NB4 (cell line): ENCODE measurements around the gene ICE2.

Experiments
- MYC ChIP-seq: IDR thresholded peaks from 2 replicates; pipeline ENCODE4 v1.6.1; 2011; ENCODE audit warnings: low read depth, low read length
- POLR2A ChIP-seq: IDR thresholded peaks from 2 replicates; pipeline ENCODE4 v1.6.1; 2011; ENCODE audit warnings: mild to moderate bottlenecking; ENCODE audit not compliant: insufficient read length; ENCODE audit errors: extremely low read depth
- TF ChIP-seq, protein P1 (sequence below): IDR thresholded peaks from one replicate; pipeline ENCODE4 v1.5.1; 2012; ENCODE audit warnings: low read depth, low read length

DNA sequence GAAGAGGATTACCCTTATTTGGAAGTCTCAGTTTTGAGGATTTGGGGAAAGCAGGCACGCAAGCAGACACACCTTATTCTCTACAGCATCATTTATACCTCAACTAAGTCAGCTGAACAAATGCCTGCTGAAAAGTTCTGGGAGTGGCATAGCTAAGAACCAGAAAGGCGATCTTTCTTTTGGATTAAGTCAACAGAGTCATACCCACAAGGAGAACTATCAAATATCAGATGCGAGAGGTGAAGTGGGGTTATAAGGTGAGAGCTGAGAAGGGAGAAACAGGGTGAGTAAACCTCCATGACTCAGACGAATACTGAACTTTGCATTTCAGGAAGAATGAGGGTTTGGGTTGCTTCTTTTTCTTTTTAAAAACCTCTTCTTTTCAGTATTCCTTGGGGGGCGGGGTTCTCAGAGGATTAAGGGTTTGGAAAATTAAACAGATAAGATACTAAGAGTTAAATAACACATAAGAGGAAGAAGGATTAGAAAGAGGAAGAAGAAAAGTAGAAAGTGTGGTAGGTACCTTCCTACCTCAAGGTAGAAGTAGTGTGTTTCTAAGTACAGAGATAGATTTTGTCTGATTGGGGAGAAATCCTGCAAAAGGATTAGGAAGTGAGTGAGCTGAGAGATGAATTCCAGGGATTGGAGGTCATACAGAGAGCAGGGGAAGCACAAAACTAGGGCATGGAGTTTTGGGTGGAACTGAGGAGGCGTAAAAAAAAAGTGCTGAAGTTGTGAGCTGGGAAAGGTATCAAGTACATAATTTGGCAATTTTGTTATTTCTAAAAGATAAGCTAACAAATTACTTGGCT lies 41.3 kb upstream of the ICE2 start:
- TF ChIP-seq, protein P1, sequence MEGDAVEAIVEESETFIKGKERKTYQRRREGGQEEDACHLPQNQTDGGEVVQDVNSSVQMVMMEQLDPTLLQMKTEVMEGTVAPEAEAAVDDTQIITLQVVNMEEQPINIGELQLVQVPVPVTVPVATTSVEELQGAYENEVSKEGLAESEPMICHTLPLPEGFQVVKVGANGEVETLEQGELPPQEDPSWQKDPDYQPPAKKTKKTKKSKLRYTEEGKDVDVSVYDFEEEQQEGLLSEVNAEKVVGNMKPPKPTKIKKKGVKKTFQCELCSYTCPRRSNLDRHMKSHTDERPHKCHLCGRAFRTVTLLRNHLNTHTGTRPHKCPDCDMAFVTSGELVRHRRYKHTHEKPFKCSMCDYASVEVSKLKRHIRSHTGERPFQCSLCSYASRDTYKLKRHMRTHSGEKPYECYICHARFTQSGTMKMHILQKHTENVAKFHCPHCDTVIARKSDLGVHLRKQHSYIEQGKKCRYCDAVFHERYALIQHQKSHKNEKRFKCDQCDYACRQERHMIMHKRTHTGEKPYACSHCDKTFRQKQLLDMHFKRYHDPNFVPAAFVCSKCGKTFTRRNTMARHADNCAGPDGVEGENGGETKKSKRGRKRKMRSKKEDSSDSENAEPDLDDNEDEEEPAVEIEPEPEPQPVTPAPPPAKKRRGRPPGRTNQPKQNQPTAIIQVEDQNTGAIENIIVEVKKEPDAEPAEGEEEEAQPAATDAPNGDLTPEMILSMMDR = no peak
- no peak for TF ChIP-seq POLR2A
- no peak for TF ChIP-seq MYC
